PC-3 (cell line): Measurements from ENCODE around the gene ACKR2. TPM values are rescaled to one million over a fixed set of nuclear protein-coding genes. Genes with fewer than 3 reads are reported as not detected.

Experiments
- ATAC-seq: fragments of 200-7000 bp; cut with Tn5 transposase; 2 replicates; pipeline ENCODE4 v1.9.1; 2020; ENCODE audit warnings: mild to moderate bottlenecking, moderate library complexity
- BruUV-seq: library from RNA; stranded (reverse); fragments of 400-500 nt; replicated peaks from 2 replicates; lab custom pipeline; 2021; lab: Mats Ljungman, UMichigan
- CTCF ChIA-PET: fragments of 300-600 bp; sonication (Branson Sonifier 250); formaldehyde crosslinking; loops from one replicate; lab custom pipeline; 2022; ENCODE audit warnings: antibody characterized with exemption; lab: Charles Lee
- POLR2A ChIA-PET: fragments of 300-600 bp; sonication (Branson Sonifier 250); formaldehyde crosslinking; loops from one replicate; lab custom pipeline; 2022; ENCODE audit warnings: antibody characterized with exemption; ENCODE audit not compliant: unreplicated experiment; lab: Charles Lee
- DNase-seq: peaks from one replicate; pipeline ENCODE4 v3.0.0-alpha.2; 2015
- H2AFZ ChIP-seq: fragments of 300-600 bp; sonication (generic); 2 replicates; pipeline ENCODE4 v1.6.0; 2016; ENCODE audit warnings: antibody characterized with exemption, low read length
- H3F3A ChIP-seq: fragments of 300-600 bp; sonication (generic); one replicate; pipeline ENCODE4 v1.6.0; 2017; ENCODE audit warnings: antibody characterized with exemption, low read length, control low read depth, mild to moderate bottlenecking; ENCODE audit not compliant: unreplicated experiment
- H3K27ac ChIP-seq: fragments of 300-600 bp; sonication (generic); 2 replicates; pipeline ENCODE4 v1.5.1; 2016; ENCODE audit warnings: mild to moderate bottlenecking, low read length
- H3K27me3 ChIP-seq: fragments of 300-600 bp; sonication (generic); 2 replicates; pipeline ENCODE4 v1.6.1; 2016; ENCODE audit warnings: low read length, mixed read lengths
- H3K36me3 ChIP-seq: fragments of 300-600 bp; sonication (generic); 2 replicates; pipeline ENCODE4 v1.6.1; 2016; ENCODE audit warnings: low read depth, mixed run types, low read length, mixed read lengths
- H3K4me1 ChIP-seq: fragments of 300-600 bp; sonication (generic); 2 replicates; pipeline ENCODE4 v1.5.1; 2016; ENCODE audit warnings: low read length; ENCODE audit not compliant: insufficient read depth
- H3K4me2 ChIP-seq: fragments of 300-600 bp; sonication (generic); 2 replicates; pipeline ENCODE4 v1.6.0; 2016; ENCODE audit warnings: low read length
- H3K4me3 ChIP-seq: fragments of 300-600 bp; sonication (generic); 2 replicates; pipeline ENCODE4 v1.5.1; 2016; ENCODE audit warnings: mild to moderate bottlenecking, low read length, mixed read lengths
- H3K79me2 ChIP-seq: fragments of 300-600 bp; sonication (generic); 2 replicates; pipeline ENCODE4 v1.6.1; 2017; ENCODE audit warnings: low read length, mixed read lengths
- H3K9ac ChIP-seq: fragments of 300-600 bp; sonication (generic); 2 replicates; pipeline ENCODE4 v1.6.0; 2016; ENCODE audit warnings: mild to moderate bottlenecking, low read length
- H3K9me2 ChIP-seq: fragments of 300-600 bp; sonication (generic); replicated peaks from 2 replicates; pipeline ENCODE4 v1.6.1; 2016; ENCODE audit warnings: mixed run types, low read length, mixed read lengths
- H3K9me3 ChIP-seq: fragments of 300-600 bp; sonication (generic); 2 replicates; pipeline ENCODE4 v1.6.1; 2016; ENCODE audit warnings: low read length, mixed read lengths
- H4K20me1 ChIP-seq: fragments of 300-600 bp; sonication (generic); 2 replicates; pipeline ENCODE4 v1.6.1; 2016; ENCODE audit warnings: low read length, mixed read lengths
- EZH2 ChIP-seq: fragments of 300-600 bp; sonication (generic); IDR thresholded peaks from one replicate; pipeline ENCODE4 v1.6.1; 2017; ENCODE audit warnings: antibody characterized with exemption, mild to moderate bottlenecking, low read length; ENCODE audit not compliant: unreplicated experiment
- EZH2phosphoT487 ChIP-seq: fragments of 300-600 bp; sonication (generic); IDR thresholded peaks from 2 replicates; pipeline ENCODE4 v1.6.1; 2018; ENCODE audit warnings: mild to moderate bottlenecking, antibody characterized with exemption, low read length, borderline replicate concordance
- intact Hi-C: fragments of 100-400 bp; cut with micrococcal nuclease; formaldehyde crosslinking; loops from 2 replicates; pipeline ENCODE4 v1.9.0; 2023
- total RNA-seq: library from RNA; depleted of rRNA; stranded (reverse); fragments of >200 nt; gene quantifications from 2 replicates; pipeline ENCODE4 v1.2.3, GENCODE V29; 2014
- TF ChIP-seq, protein P1 (sequence below): fragments of 300-600 bp; sonication (generic); conservative IDR thresholded peaks from 2 replicates; pipeline ENCODE4 v1.5.1; 2017; ENCODE audit warnings: antibody characterized with exemption, low read depth, mild to moderate bottlenecking, low read length

Gene ACKR2
- total RNA-seq, 1 experiment from 2014 or later, result 3.9 TPM

DNA sequence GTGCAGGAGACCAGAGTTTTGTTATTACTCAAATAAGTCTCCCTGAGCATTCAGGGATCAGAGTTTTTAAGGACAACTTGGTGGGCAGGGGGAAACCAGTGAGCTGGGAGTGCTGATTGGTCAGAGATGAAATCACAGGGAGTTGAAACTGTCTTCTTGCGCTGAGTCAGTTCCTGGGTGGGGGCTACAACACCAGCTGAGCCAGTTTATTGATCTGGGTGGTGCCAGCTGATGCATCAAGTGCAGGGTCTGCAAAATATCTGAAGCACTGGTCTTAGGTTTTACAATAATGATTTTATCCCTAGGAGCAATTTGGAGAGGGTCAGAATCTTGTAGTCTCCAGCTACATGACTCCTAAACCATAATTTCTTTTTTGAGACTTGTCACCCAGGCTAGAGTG lies 82.9 kb downstream of the ACKR2 start:
- DNase-seq, result peak; percentile 19
- no TSS peak for BruUV-seq
- intact Hi-C loops, result no loop called here
- ChIA-PET CTCF (no interaction called here), POLR2A (no interaction called here)
- no peaks in the 10 kb centered on the region for H3K9me2 ChIP-seq
- H2AFZ ChIP-seq, result no peak overlapping the region
- H3K9me3 ChIP-seq, result no peaks in the 10 kb centered on the region
- no peak overlapping the region for H3K27ac ChIP-seq
- H3K9ac ChIP-seq, result no peak overlapping the region
- H3K79me2 ChIP-seq, result no peaks in the 10 kb centered on the region
- H3K4me1 ChIP-seq, result peaks cover 20% of the 10 kb centered on the region
- no peak for TF ChIP-seq EZH2phosphoT487
- TF ChIP-seq EZH2, result no peak
- TF ChIP-seq, protein P1, sequence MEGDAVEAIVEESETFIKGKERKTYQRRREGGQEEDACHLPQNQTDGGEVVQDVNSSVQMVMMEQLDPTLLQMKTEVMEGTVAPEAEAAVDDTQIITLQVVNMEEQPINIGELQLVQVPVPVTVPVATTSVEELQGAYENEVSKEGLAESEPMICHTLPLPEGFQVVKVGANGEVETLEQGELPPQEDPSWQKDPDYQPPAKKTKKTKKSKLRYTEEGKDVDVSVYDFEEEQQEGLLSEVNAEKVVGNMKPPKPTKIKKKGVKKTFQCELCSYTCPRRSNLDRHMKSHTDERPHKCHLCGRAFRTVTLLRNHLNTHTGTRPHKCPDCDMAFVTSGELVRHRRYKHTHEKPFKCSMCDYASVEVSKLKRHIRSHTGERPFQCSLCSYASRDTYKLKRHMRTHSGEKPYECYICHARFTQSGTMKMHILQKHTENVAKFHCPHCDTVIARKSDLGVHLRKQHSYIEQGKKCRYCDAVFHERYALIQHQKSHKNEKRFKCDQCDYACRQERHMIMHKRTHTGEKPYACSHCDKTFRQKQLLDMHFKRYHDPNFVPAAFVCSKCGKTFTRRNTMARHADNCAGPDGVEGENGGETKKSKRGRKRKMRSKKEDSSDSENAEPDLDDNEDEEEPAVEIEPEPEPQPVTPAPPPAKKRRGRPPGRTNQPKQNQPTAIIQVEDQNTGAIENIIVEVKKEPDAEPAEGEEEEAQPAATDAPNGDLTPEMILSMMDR, result no peak
- no peaks in the 10 kb centered on the region for H3F3A ChIP-seq
- H3K4me2 ChIP-seq, result no peak overlapping the region
- H3K27me3 ChIP-seq, result no peaks in the 10 kb centered on the region
- H3K4me3 ChIP-seq, result no peak overlapping the region
- H4K20me1 ChIP-seq, result no peaks in the 10 kb centered on the region
- no peak for ATAC-seq
- no peaks in the 10 kb centered on the region for H3K36me3 ChIP-seq

DNA sequence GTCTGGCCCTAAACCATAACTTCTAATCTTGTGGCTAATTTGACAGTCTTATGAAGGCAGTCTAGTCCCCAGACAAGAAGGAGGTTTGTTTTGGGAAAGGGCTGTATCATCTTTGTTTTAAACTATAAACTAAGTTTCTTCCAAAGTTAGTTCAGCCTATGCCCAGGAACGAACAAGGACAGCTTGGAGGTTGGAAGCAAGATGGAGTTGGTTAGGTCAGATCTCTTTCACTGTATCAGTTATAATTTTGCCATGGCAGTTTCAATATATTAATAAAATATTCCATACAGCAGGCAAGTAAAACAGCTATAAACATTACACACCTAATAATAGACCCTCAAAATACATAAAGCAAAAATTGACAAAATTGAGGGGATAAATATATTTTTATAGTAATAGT lies 83.6 kb downstream of the ACKR2 start:
- ATAC-seq, result no peak
- intact Hi-C loops, result no loop called here

More for the DNA sequence above, 83.6 kb downstream of the ACKR2 start:
- Histone ChIP-seq H4K20me1 (no peaks in the 10 kb centered on the region), H3K9ac (no peak overlapping the region), H3K9me3 (no peaks in the 10 kb centered on the region), H2AFZ (no peak overlapping the region), H3K27me3 (no peaks in the 10 kb centered on the region), H3K4me3 (no peak overlapping the region), H3K36me3 (no peaks in the 10 kb centered on the region), H3F3A (no peaks in the 10 kb centered on the region), H3K4me1 (peaks cover 20% of the 10 kb centered on the region), H3K27ac (no peak overlapping the region), H3K79me2 (no peaks in the 10 kb centered on the region), H3K9me2 (no peaks in the 10 kb centered on the region), H3K4me2 (no peak overlapping the region)
- no TSS peak for BruUV-seq
- no peak for TF ChIP-seq EZH2phosphoT487
- TF ChIP-seq EZH2, result no peak
- TF ChIP-seq, protein P1, result no peak
- ChIA-PET POLR2A (no interaction called here), CTCF (no interaction called here)
- DNase-seq, result no peak
